HCT116 (cell line): ENCODE measurements around the gene CCDC91. TPM values are rescaled to one million over a fixed set of nuclear protein-coding genes. Genes with fewer than 3 reads are reported as not detected.

Experiments used
- ATAC-seq: fragments of 200-7000 bp; cut with Tn5 transposase; 2 replicates; pipeline ENCODE4 v1.9.1; 2020; ENCODE audit warnings: mild to moderate bottlenecking, moderate library complexity
- BruUV-seq: library from RNA; stranded (reverse); fragments of 400-500 nt; replicated peaks from 2 replicates; lab custom pipeline; 2021; lab: Mats Ljungman, UMichigan
- CTCF ChIA-PET: fragments of 300-600 bp; sonication (Branson Sonifier 250); formaldehyde crosslinking; loops from one replicate; lab custom pipeline; 2021; ENCODE audit warnings: antibody characterized with exemption; lab: Charles Lee
- POLR2A ChIA-PET: fragments of 300-600, 350-600 bp; sonication (Branson Sonifier 250); formaldehyde crosslinking; loops from one replicate; lab custom pipeline; 2021; ENCODE audit warnings: antibody characterized with exemption; lab: Charles Lee
- RAD21 ChIA-PET, 2 experiments: fragments of 300-600 bp; sonication (Branson Sonifier 250); formaldehyde crosslinking; loops; one replicate each; lab custom pipeline; 2023; ENCODE audit warnings: low total read pairs in 2 of 2; ENCODE audit not compliant: uncharacterized antibody in 2 of 2, unreplicated experiment in 2 of 2, low non-redundant PET in 1 of 2; lab: Charles Lee
- DNase-seq: peaks from one replicate; pipeline ENCODE4 v3.0.0-alpha.2; 2010; ENCODE audit warnings: low read depth, low spot score
- H2AFZ ChIP-seq: fragments of 200-600 bp; shearing (Covaris generic), sonication (generic); 2 replicates; pipeline ENCODE4 v1.6.1; 2017; ENCODE audit warnings: low read depth, mixed run types, mixed read lengths, antibody characterized with exemption, low read length; ENCODE audit not compliant: poor library complexity, severe bottlenecking
- H3K27ac ChIP-seq: 2 replicates; pipeline ENCODE4 v1.5.1; 2012; ENCODE audit warnings: low read depth, low read length
- H3K27me3 ChIP-seq: fragments of 200-600 bp; sonication (generic); 2 replicates; pipeline ENCODE4 v1.6.1; 2016; ENCODE audit warnings: mixed run types, low read length, mixed read lengths; ENCODE audit not compliant: insufficient read depth
- H3K36me3 ChIP-seq, 2 experiments: fragments of 200-500 bp in 1 of 2; fragments of 200-600 bp in 1 of 2; sonication (Bioruptor generic) in 1 of 2; sonication (generic) in 1 of 2; 2 replicates each; pipeline versions ENCODE4 v1.5.1 to v1.6.1; 2014 to 2016; ENCODE audit warnings: low read length in 2 of 2, inconsistent platforms in 1 of 2, mixed read lengths in 1 of 2, mixed run types in 1 of 2; ENCODE audit not compliant: insufficient read depth in 2 of 2, control insufficient read depth in 1 of 2
- H3K4me1 ChIP-seq, 2 experiments: fragments of 200-600 bp in 1 of 2; sonication (generic) in 1 of 2; 2 replicates each; pipeline versions ENCODE4 v1.5.1 to v1.6.1; 2012 to 2017; ENCODE audit warnings: low read length in 2 of 2, inconsistent platforms in 1 of 2, mild to moderate bottlenecking in 1 of 2, mixed read lengths in 1 of 2, mixed run types in 1 of 2, moderate library complexity in 1 of 2; ENCODE audit not compliant: insufficient read depth in 2 of 2, control insufficient read depth in 1 of 2
- H3K4me2 ChIP-seq: fragments of 200-600 bp; sonication (generic); 2 replicates; pipeline ENCODE4 v1.6.1; 2017; ENCODE audit warnings: mixed run types, low read length, mixed read lengths
- H3K4me3 ChIP-seq, 2 experiments: fragments of 200-600 bp in 1 of 2; sonication (generic) in 1 of 2; replicated peaks in 1 of 2; 2 replicates each; pipeline ENCODE4 v1.5.1; 2011 to 2016; ENCODE audit warnings: low read length in 2 of 2, control low read depth in 1 of 2, low read depth in 1 of 2, mild to moderate bottlenecking in 1 of 2, mixed read lengths in 1 of 2, mixed run types in 1 of 2
- H3K79me2 ChIP-seq: fragments of 200-600 bp; sonication (generic); 2 replicates; pipeline ENCODE4 v1.6.1; 2017; ENCODE audit warnings: mild to moderate bottlenecking, mixed run types, low read length, moderate library complexity, mixed read lengths; ENCODE audit not compliant: insufficient read depth
- H3K9ac ChIP-seq: fragments of 200-600 bp; sonication (generic); 2 replicates; pipeline ENCODE4 v1.6.1; 2016; ENCODE audit warnings: low read length, mixed read lengths
- H3K9me2 ChIP-seq: fragments of 200-600 bp; sonication (generic), shearing (Covaris generic); 2 replicates; pipeline ENCODE4 v1.6.1; 2017; ENCODE audit warnings: mixed run types, mild to moderate bottlenecking, moderate library complexity; ENCODE audit not compliant: insufficient read depth
- H3K9me3 ChIP-seq, 2 experiments: fragments of 200-500 bp in 1 of 2; fragments of 200-600 bp in 1 of 2; sonication (Bioruptor generic) in 1 of 2; sonication (generic) in 1 of 2; 2 replicates each; pipeline ENCODE4 v1.6.1; 2014 to 2017; ENCODE audit warnings: low read length in 2 of 2, mixed read lengths in 2 of 2, inconsistent platforms in 1 of 2, low read depth in 1 of 2, mild to moderate bottlenecking in 1 of 2, mixed run types in 1 of 2, moderate library complexity in 1 of 2; ENCODE audit not compliant: control insufficient read depth in 1 of 2, insufficient read depth in 1 of 2
- H4K20me1 ChIP-seq: fragments of 200-600 bp; sonication (generic), shearing (Covaris generic); 2 replicates; pipeline ENCODE4 v1.6.1; 2017; ENCODE audit warnings: mixed run types, mild to moderate bottlenecking, moderate library complexity; ENCODE audit not compliant: insufficient read depth
- CBX3 ChIP-seq: IDR thresholded peaks from 2 replicates; pipeline ENCODE4 v1.6.1; 2012; ENCODE audit warnings: low read depth
- CEBPB ChIP-seq: IDR thresholded peaks from 2 replicates; pipeline ENCODE4 v1.6.1; 2012; ENCODE audit warnings: low read depth
- CTCF ChIP-seq, 3 experiments: fragments of 200-600 bp in 1 of 3; sonication (generic) in 1 of 3; IDR thresholded peaks in 2 of 3; conservative IDR thresholded peaks in 1 of 3; 2 replicates each; pipeline ENCODE4 v1.5.1; 2012 to 2017; ENCODE audit warnings: low read depth in 2 of 3, low read length in 2 of 3, antibody characterized with exemption in 1 of 3, borderline replicate concordance in 1 of 3, control low read depth in 1 of 3, mild to moderate bottlenecking in 1 of 3, mixed read lengths in 1 of 3, mixed run types in 1 of 3, moderate library complexity in 1 of 3; ENCODE audit not compliant: insufficient read depth in 1 of 3
- ELF1 ChIP-seq: IDR thresholded peaks from 2 replicates; pipeline ENCODE4 v1.6.1; 2012; ENCODE audit warnings: low read depth, borderline replicate concordance
- EZH2 ChIP-seq: fragments of 200-600 bp; sonication (generic); IDR thresholded peaks from 2 replicates; pipeline ENCODE4 v1.6.1; 2017; ENCODE audit warnings: antibody characterized with exemption, mixed run types
- EZH2phosphoT487 ChIP-seq: fragments of 200-600 bp; IDR thresholded peaks from 2 replicates; pipeline ENCODE4 v1.6.1; 2018; ENCODE audit warnings: antibody characterized with exemption, borderline replicate concordance
- FOSL1 ChIP-seq: IDR thresholded peaks from 2 replicates; pipeline ENCODE4 v1.6.1; 2012; ENCODE audit warnings: low read depth
- MAX ChIP-seq: IDR thresholded peaks from 2 replicates; pipeline ENCODE4 v1.6.1; 2012
- POLR2A ChIP-seq: IDR thresholded peaks from 2 replicates; pipeline ENCODE4 v1.7.0; 2011; ENCODE audit warnings: borderline replicate concordance; ENCODE audit not compliant: insufficient read depth, insufficient read length; ENCODE audit errors: extremely low read depth
- RAD21 ChIP-seq: IDR thresholded peaks from 2 replicates; pipeline ENCODE4 v1.6.1; 2012; ENCODE audit warnings: low read depth, mild to moderate bottlenecking
- REST ChIP-seq: IDR thresholded peaks from 2 replicates; pipeline ENCODE4 v1.6.1; 2012; ENCODE audit warnings: low read depth
- SP1 ChIP-seq: IDR thresholded peaks from 2 replicates; pipeline ENCODE4 v1.6.1; 2012; ENCODE audit warnings: low read depth
- SRF ChIP-seq: IDR thresholded peaks from 2 replicates; pipeline ENCODE4 v1.6.1; 2012; ENCODE audit warnings: low read depth
- ZBTB33 ChIP-seq: IDR thresholded peaks from 2 replicates; pipeline ENCODE4 v1.6.1; 2011; ENCODE audit warnings: mild to moderate bottlenecking, low read length, moderate library complexity; ENCODE audit not compliant: insufficient replicate concordance; ENCODE audit errors: extremely low read depth
- ZFX ChIP-seq: fragments of 450-650 bp; IDR thresholded peaks from 2 replicates; pipeline ENCODE4 v1.6.1; 2017
- ZNF274 ChIP-seq: fragments of 200-500 bp; sonication (Bioruptor generic); IDR thresholded peaks from 2 replicates; pipeline ENCODE4 v1.6.1; 2014; ENCODE audit warnings: mild to moderate bottlenecking, low read depth, low read length, inconsistent platforms
- intact Hi-C: fragments of 100-400 bp; cut with micrococcal nuclease; formaldehyde crosslinking; loops from 2 replicates; pipeline ENCODE4 v1.10.0; 2022
- total RNA-seq: library from RNA; stranded (reverse); gene quantifications from one replicate; pipeline ENCODE4 v1.2.1, GENCODE V29; 2021; ENCODE audit not compliant: unreplicated experiment

CCDC91 gene
- total RNA-seq, 1 experiment from 2014 or later = 18.1 TPM

- TF ChIP-seq REST = no peak
- TF ChIP-seq CBX3 = no peak
- TF ChIP-seq ZNF274 = no peak
- no peak for TF ChIP-seq FOSL1
- no peak for TF ChIP-seq EZH2phosphoT487
- TF ChIP-seq SRF = no peak
- no peak for TF ChIP-seq EZH2
- TF ChIP-seq MAX = no peak
- no peak for TF ChIP-seq CTCF (IDR thresholded peaks at IDR 0.05 in 2 of 3, conservative IDR thresholded peaks at IDR 0.05 in 1 of 3; ENCODE audit: borderline replicate concordance in 1 of 3, insufficient read depth in 1 of 3, low read depth in 2 of 3, low read length in 2 of 3)
- no peak for TF ChIP-seq ELF1
- TF ChIP-seq POLR2A = no peak
- no peak for TF ChIP-seq SP1
- TF ChIP-seq RAD21 = no peak
- no peak for TF ChIP-seq ZBTB33
- TF ChIP-seq CEBPB = no peak
- no peak for TF ChIP-seq ZFX
- ChIA-PET CTCF (no interaction called here), RAD21 (no interaction called here), POLR2A (no interaction called here)
- Histone ChIP-seq H4K20me1 (no peaks in the 10 kb centered on the region), H3K36me3 (no peaks in the 10 kb centered on the region), H3K9ac (no peak overlapping the region), H2AFZ (no peak overlapping the region), H3K79me2 (no peaks in the 10 kb centered on the region), H3K4me3 (no peak overlapping the region), H3K9me2 (no peaks in the 10 kb centered on the region), H3K4me1 (no peaks in the 10 kb centered on the region), H3K9me3 (no peaks in the 10 kb centered on the region), H3K27ac (no peak overlapping the region), H3K4me2 (no peak overlapping the region), H3K27me3 (no peaks in the 10 kb centered on the region)
- ATAC-seq = no peak
- intact Hi-C loops = no loop called here
- no TSS peak for BruUV-seq
- DNase-seq = no peak
These were observed 31.9 kb upstream of the CCDC91 start for GRCh38 chr12:28158353-28158752.
